Astrocyte (in vitro differentiated cells and primary cell): ENCODE results near the gene SPACA7. TPM values are rescaled to one million over a fixed set of nuclear protein-coding genes. Genes with fewer than 3 reads are reported as not detected.
A peak's percentile ranks its signal among the peaks of the same experiment; 100 is the strongest.

Source experiments
- DNase-seq: peaks from one replicate; pipeline ENCODE4 v3.0.0-alpha.2; 2010; ENCODE audit warnings: low read depth
- FAIRE-seq: peaks from 2 replicates; lab custom pipeline; 2011; peaks lifted over from hg19 to GRCh38; lab: Jason Lieb, UNC
- H2AFZ ChIP-seq: 2 replicates; pipeline ENCODE4 v1.6.0; 2012; ENCODE audit warnings: low read depth, low read length, inconsistent platforms
- H3K27ac ChIP-seq: 2 replicates; pipeline ENCODE4 v1.5.1; 2011; ENCODE audit warnings: low read depth, low read length, inconsistent platforms
- H3K27me3 ChIP-seq: 2 replicates; pipeline ENCODE4 v1.6.0; 2011; ENCODE audit warnings: low read length, inconsistent platforms; ENCODE audit not compliant: insufficient read depth
- H3K36me3 ChIP-seq: 2 replicates; pipeline ENCODE4 v1.5.1; 2011; ENCODE audit warnings: low read length, inconsistent platforms; ENCODE audit not compliant: insufficient read depth
- H3K4me1 ChIP-seq: 2 replicates; pipeline ENCODE4 v1.5.1; 2011; ENCODE audit warnings: low read length, inconsistent platforms; ENCODE audit not compliant: insufficient read depth
- H3K4me2 ChIP-seq: 2 replicates; pipeline ENCODE4 v1.6.0; 2012; ENCODE audit warnings: low read length, inconsistent platforms
- H3K4me3 ChIP-seq: 2 replicates; pipeline ENCODE4 v1.5.1; 2011; ENCODE audit warnings: low read depth, mild to moderate bottlenecking, low read length, inconsistent platforms; ENCODE audit not compliant: insufficient read depth
- H3K79me2 ChIP-seq: 2 replicates; pipeline ENCODE4 v1.6.0; 2012; ENCODE audit warnings: mild to moderate bottlenecking, low read length, inconsistent platforms; ENCODE audit not compliant: insufficient read depth
- H3K9ac ChIP-seq: 2 replicates; pipeline ENCODE4 v1.6.0; 2012; ENCODE audit warnings: mild to moderate bottlenecking, low read length, inconsistent platforms
- H3K9me3 ChIP-seq: 2 replicates; pipeline ENCODE4 v1.5.1; 2012; ENCODE audit warnings: low read depth, mild to moderate bottlenecking, low read length, inconsistent platforms; ENCODE audit not compliant: insufficient read depth
- H4K20me1 ChIP-seq: 2 replicates; pipeline ENCODE4 v1.6.0; 2012; ENCODE audit warnings: low read length, inconsistent platforms; ENCODE audit not compliant: insufficient read depth
- H3K27ac Mint-ChIP-seq: one replicate; pipeline ENCODE4 v1.8.0; 2021; ENCODE audit warnings: mild to moderate bottlenecking, mixed read lengths; ENCODE audit not compliant: unreplicated experiment
- H3K27me3 Mint-ChIP-seq: one replicate; pipeline ENCODE4 v1.8.0; 2021; ENCODE audit warnings: low read depth, mixed read lengths; ENCODE audit not compliant: unreplicated experiment
- H3K36me3 Mint-ChIP-seq: one replicate; pipeline ENCODE4 v1.8.0; 2021; ENCODE audit warnings: low read depth, mixed read lengths; ENCODE audit not compliant: unreplicated experiment
- H3K4me1 Mint-ChIP-seq: one replicate; pipeline ENCODE4 v1.8.0; 2021; ENCODE audit warnings: low read depth, mixed read lengths; ENCODE audit not compliant: unreplicated experiment
- H3K4me3 Mint-ChIP-seq: one replicate; pipeline ENCODE4 v1.8.0; 2021; ENCODE audit warnings: mild to moderate bottlenecking, moderate library complexity, mixed read lengths; ENCODE audit not compliant: unreplicated experiment
- H3K9me3 Mint-ChIP-seq: one replicate; pipeline ENCODE4 v1.8.0; 2021; ENCODE audit warnings: mild to moderate bottlenecking, mixed read lengths; ENCODE audit not compliant: unreplicated experiment
- CTCF ChIP-seq: IDR thresholded peaks from 2 replicates; pipeline ENCODE4 v1.5.1; 2011; ENCODE audit warnings: low read depth, mild to moderate bottlenecking, inconsistent platforms, low read length, moderate library complexity; ENCODE audit not compliant: insufficient read depth
- EZH2 ChIP-seq: IDR thresholded peaks from 2 replicates; pipeline ENCODE4 v1.6.1; 2012; ENCODE audit warnings: mild to moderate bottlenecking, low read length, inconsistent platforms; ENCODE audit not compliant: insufficient read depth
- total RNA-seq: library from RNA; stranded (reverse); gene quantifications from 2 replicates; pipeline ENCODE4 v1.2.1, GENCODE V29; 2021

Gene SPACA7
- total RNA-seq, 1 donor from 2014 or later: not detected

GRCh38 chr13:112454648-112455334, 78.6 kb downstream of the SPACA7 start:
- no peak overlapping the region for H2AFZ ChIP-seq
- no peak overlapping the region for H3K4me3 ChIP-seq
- FAIRE-seq (no peak), DNase-seq (no peak)
- Mint-ChIP-seq H3K27ac (peak overlapping the region; percentile 47), H3K9me3 (peaks cover 11% of the 10 kb centered on the region), H3K27me3 (peaks cover 37% of the 10 kb centered on the region), H3K36me3 (no peaks in the 10 kb centered on the region), H3K4me3 (no peak overlapping the region), H3K4me1 (no peaks in the 10 kb centered on the region)
- no peaks in the 10 kb centered on the region for H3K27me3 ChIP-seq
- peaks cover 3% of the 10 kb centered on the region for H3K9me3 ChIP-seq
- no peaks in the 10 kb centered on the region for H3K4me1 ChIP-seq
- H4K20me1 ChIP-seq: no peaks in the 10 kb centered on the region
- no peak for TF ChIP-seq CTCF
- TF ChIP-seq EZH2: no peak
- H3K9ac ChIP-seq: no peak overlapping the region
- H3K79me2 ChIP-seq: no peaks in the 10 kb centered on the region
- no peak overlapping the region for H3K27ac ChIP-seq
- H3K36me3 ChIP-seq: no peaks in the 10 kb centered on the region
- H3K4me2 ChIP-seq: no peak overlapping the region

- Histone ChIP-seq H3K9me3 (peaks cover 3% of the 10 kb centered on the region), H3K79me2 (no peaks in the 10 kb centered on the region), H3K36me3 (no peaks in the 10 kb centered on the region), H3K27me3 (no peaks in the 10 kb centered on the region), H3K4me1 (no peaks in the 10 kb centered on the region), H2AFZ (no peak overlapping the region), H3K4me2 (no peak overlapping the region), H3K4me3 (no peak overlapping the region), H3K27ac (no peak overlapping the region), H4K20me1 (no peaks in the 10 kb centered on the region), H3K9ac (no peak overlapping the region)
- FAIRE-seq: no peak
- H3K27me3 Mint-ChIP-seq: peaks cover 31% of the 10 kb centered on the region
- H3K9me3 Mint-ChIP-seq: peaks cover 12% of the 10 kb centered on the region
- H3K36me3 Mint-ChIP-seq: no peaks in the 10 kb centered on the region
- H3K4me1 Mint-ChIP-seq: no peaks in the 10 kb centered on the region
- no peak for DNase-seq
- H3K4me3 Mint-ChIP-seq: no peak overlapping the region
- TF ChIP-seq EZH2 (no peak), CTCF (no peak)
- no peak overlapping the region for H3K27ac Mint-ChIP-seq
Measured at GRCh38 chr13:112455476-112456059, 79.4 kb downstream of the SPACA7 start.
